GM12864 (cell line): Measurements from ENCODE around the gene TDRD15.
"Not testable (repeated sequence)": the region's sequence is repeated elsewhere in the genome, so short reads cannot be mapped to it uniquely, and the experiment has no call there.

Experiments
- DNase-seq: peaks from one replicate; pipeline ENCODE4 v3.0.0-alpha.2; 2011; ENCODE audit warnings: low read depth
- H3K4me3 ChIP-seq: 2 replicates; pipeline ENCODE4 v1.5.1; 2011; ENCODE audit warnings: mild to moderate bottlenecking, low read depth, low read length, control low read depth
- TF ChIP-seq, protein P1 (sequence below): IDR thresholded peaks from 2 replicates; pipeline ENCODE4 v1.5.1; 2011; ENCODE audit warnings: low read depth, mild to moderate bottlenecking, moderate library complexity, low read length, control low read depth, inconsistent platforms; ENCODE audit errors: missing control alignments

The TDRD15 gene

DNA sequence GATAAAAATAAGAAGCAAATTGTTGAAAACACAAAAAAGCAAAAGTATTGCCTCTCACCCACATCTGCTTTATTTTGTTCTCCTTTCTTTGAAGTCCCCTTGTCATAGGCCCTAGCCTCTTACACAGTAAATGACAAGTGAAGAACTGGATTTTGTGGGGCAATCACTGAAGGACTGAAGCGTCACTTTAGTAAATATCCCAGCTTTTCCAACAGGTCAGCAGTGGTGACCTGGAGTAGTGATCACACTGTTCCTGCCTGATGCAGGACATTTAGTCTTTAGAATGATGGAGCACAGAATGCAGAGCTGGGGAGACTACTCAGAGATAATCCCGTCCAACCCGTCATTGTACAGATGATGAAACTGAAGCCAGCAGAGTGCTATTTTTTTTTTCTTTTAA is 28.1 kb upstream of the TDRD15 start:
- H3K4me3 ChIP-seq = no peak overlapping the region
- TF ChIP-seq, protein P1, sequence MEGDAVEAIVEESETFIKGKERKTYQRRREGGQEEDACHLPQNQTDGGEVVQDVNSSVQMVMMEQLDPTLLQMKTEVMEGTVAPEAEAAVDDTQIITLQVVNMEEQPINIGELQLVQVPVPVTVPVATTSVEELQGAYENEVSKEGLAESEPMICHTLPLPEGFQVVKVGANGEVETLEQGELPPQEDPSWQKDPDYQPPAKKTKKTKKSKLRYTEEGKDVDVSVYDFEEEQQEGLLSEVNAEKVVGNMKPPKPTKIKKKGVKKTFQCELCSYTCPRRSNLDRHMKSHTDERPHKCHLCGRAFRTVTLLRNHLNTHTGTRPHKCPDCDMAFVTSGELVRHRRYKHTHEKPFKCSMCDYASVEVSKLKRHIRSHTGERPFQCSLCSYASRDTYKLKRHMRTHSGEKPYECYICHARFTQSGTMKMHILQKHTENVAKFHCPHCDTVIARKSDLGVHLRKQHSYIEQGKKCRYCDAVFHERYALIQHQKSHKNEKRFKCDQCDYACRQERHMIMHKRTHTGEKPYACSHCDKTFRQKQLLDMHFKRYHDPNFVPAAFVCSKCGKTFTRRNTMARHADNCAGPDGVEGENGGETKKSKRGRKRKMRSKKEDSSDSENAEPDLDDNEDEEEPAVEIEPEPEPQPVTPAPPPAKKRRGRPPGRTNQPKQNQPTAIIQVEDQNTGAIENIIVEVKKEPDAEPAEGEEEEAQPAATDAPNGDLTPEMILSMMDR = no peak
- DNase-seq = no peak

DNA sequence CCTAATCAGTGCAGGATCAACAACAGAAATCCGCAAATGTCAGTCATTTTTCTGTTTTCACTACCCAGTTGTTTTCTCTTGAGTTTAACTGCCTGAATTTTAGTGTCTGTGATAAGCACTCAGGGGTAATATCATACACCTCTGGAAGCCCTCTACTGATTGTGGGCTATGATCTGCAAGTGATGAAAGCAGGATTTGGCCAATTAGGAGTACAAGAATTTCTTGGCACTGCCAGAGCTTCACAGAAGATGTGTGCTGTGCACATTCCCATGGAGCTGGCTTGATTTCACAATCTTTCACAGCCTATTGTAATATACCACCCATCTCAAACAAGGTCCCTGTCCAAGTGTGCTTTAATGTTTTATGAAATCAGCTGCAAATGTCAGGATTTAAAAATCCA is 27.3 kb upstream of the TDRD15 start:
- no peak for DNase-seq
- no peak overlapping the region for H3K4me3 ChIP-seq
- TF ChIP-seq, protein P1 = no peak

DNA sequence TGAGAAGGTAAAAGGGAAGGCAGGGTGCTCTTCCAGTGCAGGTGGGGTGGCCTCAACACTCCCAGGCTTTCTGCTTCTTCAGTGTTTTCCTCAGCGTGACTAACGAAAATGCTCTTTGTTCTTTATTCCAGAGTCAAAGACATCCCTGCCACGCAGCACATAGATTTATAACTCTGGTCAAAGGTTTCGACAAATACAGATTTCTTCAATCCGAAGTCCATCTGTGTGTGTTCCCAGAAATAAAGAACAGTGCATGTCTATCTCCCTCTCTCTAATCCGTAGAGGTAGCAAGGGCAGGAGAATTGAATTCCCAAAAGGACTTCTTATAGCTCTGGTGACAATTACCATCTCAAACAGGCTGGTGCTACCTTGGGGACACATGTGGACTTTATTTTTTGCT is 26.4 kb upstream of the TDRD15 start:
- no peak for DNase-seq
- H3K4me3 ChIP-seq = no peak overlapping the region
- TF ChIP-seq, protein P1 = no peak

DNA sequence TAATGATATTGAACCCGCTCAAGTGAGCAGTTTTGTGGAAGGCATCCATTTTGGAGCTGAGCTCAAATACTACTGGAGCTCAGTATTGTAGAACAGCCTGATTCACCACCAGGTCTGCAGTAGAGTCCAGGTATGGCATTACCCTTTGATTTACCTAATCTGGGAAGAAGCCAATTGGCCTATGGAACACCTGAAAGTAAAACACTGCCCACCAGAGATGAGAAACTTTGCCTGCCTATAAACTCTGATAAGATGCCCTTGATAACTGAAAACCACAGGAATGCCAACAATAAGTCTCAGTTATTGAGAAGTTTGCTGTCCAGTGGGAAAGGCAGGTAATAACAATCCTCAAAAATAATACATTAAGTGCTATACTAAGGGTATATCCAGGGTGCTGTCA is 25.5 kb upstream of the TDRD15 start:
- H3K4me3 ChIP-seq = no peak overlapping the region
- TF ChIP-seq, protein P1 = no peak
- DNase-seq = no peak

DNA sequence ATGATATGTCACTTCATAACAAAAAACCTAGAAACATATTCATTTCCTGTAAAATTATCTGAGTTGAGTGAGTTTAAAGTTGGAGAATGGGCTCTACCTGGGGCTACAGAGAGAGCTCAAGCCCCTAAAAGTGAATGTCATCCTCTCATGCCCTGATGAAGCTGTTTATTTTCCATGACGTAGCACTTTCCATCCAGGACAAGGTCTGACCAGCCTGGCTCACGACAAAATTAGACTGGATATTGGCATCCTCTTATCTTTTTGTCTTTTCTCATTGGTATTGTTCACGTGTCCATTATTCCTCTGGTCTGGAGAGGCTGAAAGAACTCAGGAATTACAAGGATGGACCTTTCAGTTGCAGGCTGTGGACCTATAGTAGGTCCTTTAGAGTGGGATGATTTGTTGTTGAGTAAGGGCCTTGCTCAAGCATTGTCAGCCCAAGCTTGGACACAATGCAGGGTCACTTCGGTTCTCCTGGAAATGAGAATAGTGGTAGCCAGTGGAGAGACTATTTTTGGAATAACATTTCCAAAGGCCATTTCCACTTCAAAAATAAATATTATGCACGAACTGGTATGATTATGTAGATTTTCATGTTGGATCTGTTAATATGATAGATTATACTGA is 24.4 kb upstream of the TDRD15 start:
- H3K4me3 ChIP-seq = no peak overlapping the region
- DNase-seq = no peak
- TF ChIP-seq, protein P1 = no peak

DNA sequence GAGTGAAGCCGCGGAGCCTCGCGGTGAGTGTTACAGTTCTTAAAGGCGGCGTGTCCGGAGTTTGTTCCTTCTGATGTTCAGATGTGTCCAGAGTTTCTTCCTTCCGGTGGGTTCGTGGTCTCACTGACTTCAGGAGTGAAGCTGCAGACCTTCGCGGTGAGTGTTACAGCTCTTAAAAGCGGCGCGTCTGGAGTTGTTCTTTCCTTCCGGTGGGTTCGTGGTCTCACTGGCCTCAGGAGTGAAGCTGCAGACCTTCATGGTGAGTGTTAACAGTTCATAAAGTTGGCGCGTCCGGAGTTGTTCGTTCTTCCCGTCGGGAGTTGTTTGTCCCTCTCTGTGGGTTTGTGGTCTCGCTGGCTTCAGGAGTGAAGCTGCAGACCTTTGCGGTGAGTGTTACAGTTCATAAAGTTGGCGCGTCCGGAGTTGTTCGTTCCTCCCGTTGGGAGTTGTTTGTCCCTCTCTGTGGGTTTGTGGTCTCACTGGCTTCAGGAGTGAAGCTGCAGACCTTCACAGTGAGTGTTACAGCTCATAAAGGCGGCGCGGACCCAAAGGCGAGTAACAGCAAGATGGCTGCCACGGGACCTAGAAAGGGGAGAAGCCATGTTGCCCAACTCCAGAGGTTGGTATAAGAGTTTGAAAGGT is 22.1 kb upstream of the TDRD15 start:
- not testable (repeated sequence) for H3K4me3 ChIP-seq, DNase-seq

DNA sequence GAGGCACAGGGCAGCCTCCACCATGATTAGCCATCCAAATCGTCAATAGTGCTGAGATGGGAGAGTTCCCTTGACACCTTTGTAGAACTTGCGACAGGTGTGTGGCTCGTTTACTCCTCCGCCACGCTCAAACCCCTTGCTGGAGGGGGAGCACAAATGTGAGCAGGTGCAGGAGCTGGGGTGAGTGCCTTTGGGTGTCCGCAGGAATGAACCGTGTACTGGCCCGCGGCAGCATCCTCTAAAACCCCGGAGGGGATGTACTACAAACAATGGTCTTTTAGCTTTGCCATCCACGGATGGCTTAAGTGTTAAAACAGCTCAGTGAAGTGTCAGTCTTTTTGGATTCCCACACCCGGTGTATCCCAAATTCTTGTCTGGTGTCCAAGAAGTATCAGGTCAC is 21.4 kb upstream of the TDRD15 start:
- TF ChIP-seq, protein P1 = no peak

More for the DNA sequence above, 21.4 kb upstream of the TDRD15 start:
- H3K4me3 ChIP-seq = no peak overlapping the region
- no peak for DNase-seq
